Neural crest cell (in vitro differentiated cells): Measurements from ENCODE around the gene GJA9. TPM values are rescaled to one million over a fixed set of nuclear protein-coding genes. Genes with fewer than 3 reads are reported as not detected.
"Not testable (repeated sequence)": the region's sequence is repeated elsewhere in the genome, so short reads cannot be mapped to it uniquely, and the experiment has no call there.

ENCODE experiments used
- DNase-seq: peaks from one replicate; pipeline ENCODE4 v3.0.0; 2021; ENCODE audit warnings: low read depth, mixed read lengths, low spot score
- H3K27ac Mint-ChIP-seq: one replicate; pipeline ENCODE4 v1.8.0; 2021; ENCODE audit warnings: mild to moderate bottlenecking, mixed read lengths; ENCODE audit not compliant: unreplicated experiment
- H3K27me3 Mint-ChIP-seq: 2 replicates; pipeline ENCODE4 v1.8.0; 2021; ENCODE audit warnings: low read depth, mild to moderate bottlenecking, mixed read lengths
- H3K36me3 Mint-ChIP-seq: 2 replicates; pipeline ENCODE4 v1.8.0; 2021; ENCODE audit warnings: low read depth, mild to moderate bottlenecking, mixed read lengths
- H3K4me1 Mint-ChIP-seq: 2 replicates; pipeline ENCODE4 v1.8.0; 2021; ENCODE audit warnings: mixed read lengths
- H3K4me3 Mint-ChIP-seq: one replicate; pipeline ENCODE4 v1.8.0; 2021; ENCODE audit warnings: mild to moderate bottlenecking, mixed read lengths
- H3K9me3 Mint-ChIP-seq: 2 replicates; pipeline ENCODE4 v1.8.0; 2021; ENCODE audit warnings: mixed read lengths
- CTCF ChIP-seq: fragments of 200-600 bp; sonication (generic); conservative IDR thresholded peaks from 2 replicates; pipeline ENCODE4 v1.5.0; 2021; ENCODE audit warnings: antibody characterized with exemption, mild to moderate bottlenecking
- total RNA-seq: library from RNA; stranded (reverse); gene quantifications from 2 replicates; pipeline ENCODE4 v1.2.1, GENCODE V29; 2021

Gene GJA9
- total RNA-seq, 1 donor from 2014 or later: not detected

GRCh38 chr1:38848071-38848470 lies 33.3 kb downstream of the GJA9 start:
- H3K27me3 Mint-ChIP-seq: no peaks in the 10 kb centered on the region
- no peak for DNase-seq
- no peak overlapping the region for H3K4me3 Mint-ChIP-seq
- no peak for TF ChIP-seq CTCF
- no peaks in the 10 kb centered on the region for H3K9me3 Mint-ChIP-seq
- H3K4me1 Mint-ChIP-seq: no peaks in the 10 kb centered on the region
- peaks cover 22% of the 10 kb centered on the region for H3K36me3 Mint-ChIP-seq
- peak overlapping the region; percentile 60 for H3K27ac Mint-ChIP-seq

GRCh38 chr1:38846210-38846609 lies 35.2 kb downstream of the GJA9 start:
- no peak for TF ChIP-seq CTCF
- Mint-ChIP-seq H3K27ac (no peak overlapping the region), H3K4me3 (no peak overlapping the region), H3K4me1 (no peaks in the 10 kb centered on the region), H3K9me3 (no peaks in the 10 kb centered on the region), H3K36me3 (peaks cover 20% of the 10 kb centered on the region), H3K27me3 (no peaks in the 10 kb centered on the region)
- no peak for DNase-seq

GRCh38 chr1:38845088-38845487 lies 36.3 kb downstream of the GJA9 start:
- not testable (repeated sequence) for H3K27me3 Mint-ChIP-seq, H3K9me3 Mint-ChIP-seq, H3K4me1 Mint-ChIP-seq, H3K27ac Mint-ChIP-seq, H3K4me3 Mint-ChIP-seq, DNase-seq
- H3K36me3 Mint-ChIP-seq: peaks cover 23% of the 10 kb centered on the region

GRCh38 chr1:38840281-38840680 lies 41.1 kb downstream of the GJA9 start:
- Mint-ChIP-seq H3K36me3 (peaks cover 23% of the 10 kb centered on the region), H3K4me3 (no peak overlapping the region), H3K9me3 (no peaks in the 10 kb centered on the region), H3K27ac (no peak overlapping the region), H3K4me1 (no peaks in the 10 kb centered on the region), H3K27me3 (no peaks in the 10 kb centered on the region)
- DNase-seq: no peak
- no peak for TF ChIP-seq CTCF

- H3K36me3 Mint-ChIP-seq: peaks cover 16% of the 10 kb centered on the region
- TF ChIP-seq CTCF: no peak
- no peak for DNase-seq
- H3K9me3 Mint-ChIP-seq: no peaks in the 10 kb centered on the region
- H3K4me3 Mint-ChIP-seq: no peak overlapping the region
- H3K27me3 Mint-ChIP-seq: no peaks in the 10 kb centered on the region
- H3K4me1 Mint-ChIP-seq: peaks cover 3% of the 10 kb centered on the region
- H3K27ac Mint-ChIP-seq: no peak overlapping the region
Measured at GRCh38 chr1:38839363-38839762, 42.0 kb downstream of the GJA9 start.

GRCh38 chr1:38836316-38836715 lies 45.1 kb downstream of the GJA9 start:
- H3K9me3 Mint-ChIP-seq, H3K27me3 Mint-ChIP-seq, DNase-seq, H3K4me3 Mint-ChIP-seq, H3K27ac Mint-ChIP-seq: not testable (repeated sequence)
- H3K36me3 Mint-ChIP-seq: peaks cover 11% of the 10 kb centered on the region
- H3K4me1 Mint-ChIP-seq: peaks cover 16% of the 10 kb centered on the region
